GM20000 (cell line): ENCODE results near the gene CABYR.

Source experiments
- DNase-seq: peaks from one replicate; pipeline ENCODE4 v3.0.0; 2012; ENCODE audit warnings: low spot score
- CTCF ChIP-seq: IDR thresholded peaks from 2 replicates; pipeline ENCODE4 v1.5.1; 2012; ENCODE audit warnings: mild to moderate bottlenecking, control low read depth; ENCODE audit errors: extremely low read depth, missing control alignments

CABYR gene

GRCh38 chr18:24200494-24201290 is 61.8 kb downstream of the CABYR start:
- TF ChIP-seq CTCF: no peak
- DNase-seq: no peak

GRCh38 chr18:24201699-24202687 is 63.1 kb downstream of the CABYR start:
- no peak for DNase-seq
- no peak for TF ChIP-seq CTCF

- no peak for DNase-seq
- no peak for TF ChIP-seq CTCF
Observed at GRCh38 chr18:24204904-24205303, 66.0 kb downstream of the CABYR start.

DNA sequence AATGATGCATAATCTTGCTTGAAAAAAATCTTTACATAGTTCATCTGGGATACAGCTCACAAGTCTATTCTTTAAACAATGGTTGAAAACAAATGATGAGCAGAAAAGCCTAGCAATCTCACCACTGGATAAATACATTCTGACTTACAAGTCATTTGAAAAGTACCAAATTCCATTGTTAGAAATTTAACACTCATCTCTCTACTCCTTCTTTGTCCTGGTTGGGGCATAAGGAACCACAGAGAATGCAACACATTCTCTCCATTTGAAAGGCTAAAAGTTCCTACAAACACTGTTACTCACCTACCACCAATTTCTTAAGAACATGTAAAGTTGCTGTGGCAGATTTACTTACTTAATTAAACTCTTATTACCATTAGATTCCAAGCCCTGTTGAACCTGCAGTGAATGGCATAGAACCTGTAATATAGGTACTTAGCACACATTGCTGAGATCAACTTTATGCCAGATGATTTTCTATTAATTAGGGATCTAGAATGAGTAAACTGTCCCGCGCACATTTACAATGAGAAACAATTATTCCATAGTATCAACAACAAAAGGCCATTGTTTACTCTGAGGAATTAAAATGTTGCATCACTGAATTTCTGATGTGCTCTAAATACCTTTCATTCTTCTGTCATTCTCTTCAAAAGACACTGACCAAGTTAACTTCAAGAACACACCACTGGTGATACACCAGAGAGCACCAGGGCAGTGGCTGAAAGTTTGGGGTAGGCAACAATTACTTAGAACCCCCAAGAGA is 69.6 kb downstream of the CABYR start:
- DNase-seq: no peak
- no peak for TF ChIP-seq CTCF

- no peak for TF ChIP-seq CTCF
- no peak for DNase-seq
Observed at GRCh38 chr18:24209558-24209957, 70.7 kb downstream of the CABYR start.
